Body of pancreas (tissue), 4 donors: Measurements from ENCODE around the gene TAS2R50.

Experiments used
- POLR2A ChIP-seq, 3 donors: fragments of 450-650 bp; IDR thresholded peaks; one replicate each; pipeline ENCODE4 v1.6.1; 2016; ENCODE audit warnings: antibody characterized with exemption in 3 of 3, mild to moderate bottlenecking in 2 of 3
- TF ChIP-seq, protein P1 (sequence below), 7 experiments: fragments of 450-650 bp in 4 of 7; fragments of 200-600 bp in 3 of 7; sonication (generic) in 3 of 7; IDR thresholded peaks; one replicate each; pipeline ENCODE4 v1.5.1; 2016 to 2019; ENCODE audit warnings: antibody characterized with exemption in 7 of 7

DNA sequence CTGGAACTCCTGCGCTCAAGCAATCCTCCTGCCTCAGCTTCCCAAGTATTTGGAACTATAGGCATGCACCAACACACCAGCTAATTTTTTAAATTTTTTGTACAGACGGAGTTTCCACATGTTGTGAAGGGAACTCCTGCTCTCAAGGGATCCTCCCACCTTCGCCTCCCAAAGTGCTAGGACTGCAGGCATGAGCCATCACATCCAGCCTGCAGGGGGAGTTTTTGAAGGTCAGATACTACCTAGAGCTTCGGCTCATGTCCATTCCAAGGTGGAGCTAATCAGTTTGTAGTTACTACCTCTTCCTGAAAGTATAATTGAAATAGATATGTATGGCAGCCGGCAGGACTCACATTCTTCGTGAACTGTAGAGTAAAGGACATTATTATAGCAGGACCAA is 39.4 kb upstream of the TAS2R50 start:
- no peak for TF ChIP-seq POLR2A (IDR thresholded peaks at IDR 0.05)
- TF ChIP-seq, protein P1, sequence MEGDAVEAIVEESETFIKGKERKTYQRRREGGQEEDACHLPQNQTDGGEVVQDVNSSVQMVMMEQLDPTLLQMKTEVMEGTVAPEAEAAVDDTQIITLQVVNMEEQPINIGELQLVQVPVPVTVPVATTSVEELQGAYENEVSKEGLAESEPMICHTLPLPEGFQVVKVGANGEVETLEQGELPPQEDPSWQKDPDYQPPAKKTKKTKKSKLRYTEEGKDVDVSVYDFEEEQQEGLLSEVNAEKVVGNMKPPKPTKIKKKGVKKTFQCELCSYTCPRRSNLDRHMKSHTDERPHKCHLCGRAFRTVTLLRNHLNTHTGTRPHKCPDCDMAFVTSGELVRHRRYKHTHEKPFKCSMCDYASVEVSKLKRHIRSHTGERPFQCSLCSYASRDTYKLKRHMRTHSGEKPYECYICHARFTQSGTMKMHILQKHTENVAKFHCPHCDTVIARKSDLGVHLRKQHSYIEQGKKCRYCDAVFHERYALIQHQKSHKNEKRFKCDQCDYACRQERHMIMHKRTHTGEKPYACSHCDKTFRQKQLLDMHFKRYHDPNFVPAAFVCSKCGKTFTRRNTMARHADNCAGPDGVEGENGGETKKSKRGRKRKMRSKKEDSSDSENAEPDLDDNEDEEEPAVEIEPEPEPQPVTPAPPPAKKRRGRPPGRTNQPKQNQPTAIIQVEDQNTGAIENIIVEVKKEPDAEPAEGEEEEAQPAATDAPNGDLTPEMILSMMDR (IDR thresholded peaks at IDR 0.05): no peak
